HG02943 (cell line): ENCODE data around the gene TARS1.
"Not testable (repeated sequence)": the region's sequence is repeated elsewhere in the genome, so short reads cannot be mapped to it uniquely, and the experiment has no call there.

ENCODE experiments used
- ATAC-seq: cut with Tn5 transposase; IDR thresholded peaks from one replicate; pipeline ENCODE4 v1.9.1; 2021; ENCODE audit warnings: mild to moderate bottlenecking, low read depth, moderate library complexity; ENCODE audit not compliant: unreplicated experiment

Gene TARS1

GRCh38 chr5:33482335-33482734 is 41.6 kb downstream of the TARS1 start:
- no peak for ATAC-seq

- ATAC-seq = no peak
Observed at GRCh38 chr5:33487236-33487635, 46.5 kb downstream of the TARS1 start.

- ATAC-seq = no peak
Observed at GRCh38 chr5:33488558-33489355, 48.0 kb downstream of the TARS1 start.

GRCh38 chr5:33489481-33490067 is 48.8 kb downstream of the TARS1 start:
- ATAC-seq = no peak

GRCh38 chr5:33490071-33490665 is 49.4 kb downstream of the TARS1 start:
- ATAC-seq = no peak

GRCh38 chr5:33491941-33492340 is 51.2 kb downstream of the TARS1 start:
- no peak for ATAC-seq

GRCh38 chr5:33494466-33494865 is 53.7 kb downstream of the TARS1 start:
- ATAC-seq = no peak

- no peak for ATAC-seq
Observed at GRCh38 chr5:33501260-33501659, 60.5 kb downstream of the TARS1 start.

GRCh38 chr5:33501899-33502298 is 61.1 kb downstream of the TARS1 start:
- no peak for ATAC-seq

GRCh38 chr5:33504570-33504969 is 63.8 kb downstream of the TARS1 start:
- ATAC-seq = no peak

- no peak for ATAC-seq
Observed at GRCh38 chr5:33507426-33507825, 66.7 kb downstream of the TARS1 start.

GRCh38 chr5:33509036-33509435 is 68.3 kb downstream of the TARS1 start:
- ATAC-seq = no peak

GRCh38 chr5:33513462-33514185 is 72.9 kb downstream of the TARS1 start:
- ATAC-seq = no peak

GRCh38 chr5:33515366-33515765 is 74.6 kb downstream of the TARS1 start:
- ATAC-seq = not testable (repeated sequence)

- ATAC-seq = no peak
Observed at GRCh38 chr5:33516421-33516820, 75.7 kb downstream of the TARS1 start.
